SW480 (cell line): Measurements from ENCODE around the gene B3GAT1.
"Not testable (repeated sequence)": the region's sequence is repeated elsewhere in the genome, so short reads cannot be mapped to it uniquely, and the experiment has no call there.

Experiments used
- DNase-seq: peaks from one replicate; pipeline ENCODE4 v3.0.0-alpha.2; 2016; ENCODE audit warnings: low spot score

B3GAT1 gene

GRCh38 chr11:134412203-134413042 is at the start of gene B3GAT1:
Gene B3GAT1, minus strand, starts transcription at chr11:134412242. Its CDS starts 24,583 bp downstream, at chr11:134387659.
- DNase-seq, result peak; percentile 56

GRCh38 chr11:134461621-134462020 is 49.6 kb upstream of the B3GAT1 start:
- DNase-seq, result no peak

- no peak for DNase-seq
Measured at GRCh38 chr11:134460881-134461280, 48.8 kb upstream of the B3GAT1 start.

GRCh38 chr11:134460062-134460561 is 48.1 kb upstream of the B3GAT1 start:
- DNase-seq, result no peak

GRCh38 chr11:134459246-134460061 is 47.4 kb upstream of the B3GAT1 start:
- DNase-seq, result no peak

GRCh38 chr11:134457411-134458007 is 45.5 kb upstream of the B3GAT1 start:
- DNase-seq, result not testable (repeated sequence)

- DNase-seq, result no peak
Measured at GRCh38 chr11:134455516-134455915, 43.5 kb upstream of the B3GAT1 start.

GRCh38 chr11:134454146-134454690 is 42.2 kb upstream of the B3GAT1 start:
- no peak for DNase-seq

- DNase-seq, result no peak
Measured at GRCh38 chr11:134453441-134453840, 41.4 kb upstream of the B3GAT1 start.

GRCh38 chr11:134452838-134453155 is 40.8 kb upstream of the B3GAT1 start:
- no peak for DNase-seq

GRCh38 chr11:134452026-134452837 is 40.2 kb upstream of the B3GAT1 start:
- no peak for DNase-seq

- no peak for DNase-seq
Measured at GRCh38 chr11:134450186-134450585, 38.1 kb upstream of the B3GAT1 start.

- DNase-seq, result peak; percentile 51
Measured at GRCh38 chr11:134449713-134450112, 37.7 kb upstream of the B3GAT1 start.

GRCh38 chr11:134449051-134449450 is 37.0 kb upstream of the B3GAT1 start:
- DNase-seq, result no peak

- no peak for DNase-seq
Measured at GRCh38 chr11:134447696-134448095, 35.7 kb upstream of the B3GAT1 start.

GRCh38 chr11:134445601-134446325 is 33.7 kb upstream of the B3GAT1 start:
- DNase-seq, result no peak

GRCh38 chr11:134444160-134445108 is 32.4 kb upstream of the B3GAT1 start:
- peak; percentile 18 for DNase-seq

- no peak for DNase-seq
Measured at GRCh38 chr11:134443246-134443645, 31.2 kb upstream of the B3GAT1 start.

- no peak for DNase-seq
Measured at GRCh38 chr11:134442246-134442645, 30.2 kb upstream of the B3GAT1 start.

GRCh38 chr11:134441706-134442105 is 29.7 kb upstream of the B3GAT1 start:
- DNase-seq, result no peak
